Gastrocnemius medialis (tissue), 4 donors: Measurements from ENCODE around the gene CRTAC1. TPM values are rescaled to one million over a fixed set of nuclear protein-coding genes. Genes with fewer than 3 reads are reported as not detected.
"Not testable (repeated sequence)": the region's sequence is repeated elsewhere in the genome, so short reads cannot be mapped to it uniquely, and the experiment has no call there.

Experiments used
- ATAC-seq, 2 donors: fragments of 150-250 bp; one replicate each; pipeline ENCODE4 v1.9.1; 2016
- DNase-seq, 2 donors: peaks; one replicate each; pipeline ENCODE4 v3.0.0-alpha.2; 2019
- H3K27ac ChIP-seq, 4 donors: fragments of 200-600 bp; sonication (generic); 1 replicate in 1 of 4; 2 replicates in 3 of 4; pipeline ENCODE4 v1.5.1; 2016 to 2018; ENCODE audit warnings: mild to moderate bottlenecking in 2 of 4, moderate library complexity in 1 of 4
- H3K27me3 ChIP-seq, 3 donors: fragments of 200-600 bp; sonication (generic) in 2 of 3; 1 replicate in 1 of 3; 2 replicates in 2 of 3; pipeline versions ENCODE4 v1.5.1 to v1.6.0; 2016 to 2019; ENCODE audit warnings: mild to moderate bottlenecking in 1 of 3, moderate library complexity in 1 of 3
- H3K36me3 ChIP-seq, 2 donors: fragments of 200-600 bp; sonication (generic) in 1 of 2; one replicate each; pipeline ENCODE4 v1.5.1; 2017 to 2018
- H3K4me1 ChIP-seq, 2 donors: fragments of 200-600 bp; sonication (generic) in 1 of 2; one replicate each; pipeline ENCODE4 v1.5.1; 2016 to 2017; ENCODE audit warnings: mild to moderate bottlenecking in 2 of 2
- H3K4me3 ChIP-seq, 4 donors: fragments of 200-600 bp; sonication (generic) in 3 of 4; 1 replicate in 1 of 4; 2 replicates in 3 of 4; pipeline ENCODE4 v1.5.1; 2016 to 2019; ENCODE audit warnings: mild to moderate bottlenecking in 2 of 4
- H3K9me3 ChIP-seq, 3 donors: fragments of 200-600 bp; sonication (generic) in 2 of 3; 1 replicate in 1 of 3; 2 replicates in 2 of 3; pipeline ENCODE4 v1.5.1; 2016 to 2019
- CTCF ChIP-seq, 5 experiments: fragments of 450-650 bp in 3 of 5; fragments of 200-600 bp in 2 of 5; sonication (generic) in 2 of 5; IDR thresholded peaks in 4 of 5; conservative IDR thresholded peaks in 1 of 5; 1 replicate in 4 of 5; 2 replicates in 1 of 5; pipeline ENCODE4 v1.5.1; 2016 to 2019; ENCODE audit warnings: antibody characterized with exemption in 5 of 5, mild to moderate bottlenecking in 3 of 5, moderate library complexity in 3 of 5
- POLR2A ChIP-seq, 2 donors: fragments of 450-650 bp; IDR thresholded peaks; one replicate each; pipeline ENCODE4 v1.6.1; 2017; ENCODE audit warnings: antibody characterized with exemption in 2 of 2, mild to moderate bottlenecking in 2 of 2, moderate library complexity in 2 of 2
- in situ Hi-C, 4 donors: fragments of 200-750 bp; cut with MboI; loops; one replicate each; pipeline versions ENCODE4 v1.15.0 to v1.8.0; 2017; ENCODE audit warnings: low sequenced_read_pairs in 4 of 4
- intact Hi-C: fragments of 100-400 bp; cut with DNase I; formaldehyde crosslinking; loops from one replicate; pipeline ENCODE4 v1.15.1; 2023; ENCODE audit warnings: low total_unique reads
- total RNA-seq, 4 donors: library from RNA; depleted of rRNA; stranded (reverse); fragments of >200 nt; gene quantifications; one replicate each; pipeline versions ENCODE4 v1.1.0 to v1.2.3, GENCODE V29; 2016

Gene CRTAC1
- total RNA-seq, 4 donors from 2014 or later, result 0.16 to 3.9 (median 0.56) TPM; not detected in 1

- ATAC-seq (peak in 1 of 2 donors; percentile 15), DNase-seq (no peak)
- Histone ChIP-seq H3K27me3 (peaks cover 0 to 15% (median 2%) of the 10 kb centered on the region in 3 donors), H3K36me3 (no peaks in the 10 kb centered on the region), H3K9me3 (no peaks in the 10 kb centered on the region), H3K4me3 (peak overlapping the region; percentile 50 to 65 (median 56)), H3K27ac (no peak overlapping the region), H3K4me1 (peaks cover 14 to 18% of the 10 kb centered on the region in 2 donors)
- in situ Hi-C loops (no loop called here), intact Hi-C loops (no loop called here)
- TF ChIP-seq POLR2A (IDR thresholded peaks at IDR 0.05) (no peak), CTCF (IDR thresholded peaks at IDR 0.05 in 4 of 5, conservative IDR thresholded peaks at IDR 0.05 in 1 of 5) (no peak)
Observed at GRCh38 chr10:97849103-97849686, 181.2 kb downstream of the CRTAC1 start.

- intact Hi-C loops (no loop called here), in situ Hi-C loops (no loop called here)
- no peak overlapping the region for H3K27ac ChIP-seq
- no peak for ATAC-seq
- no peaks in the 10 kb centered on the region for H3K27me3 ChIP-seq
- TF ChIP-seq POLR2A (IDR thresholded peaks at IDR 0.05) (no peak), CTCF (IDR thresholded peaks at IDR 0.05 in 4 of 5, conservative IDR thresholded peaks at IDR 0.05 in 1 of 5) (no peak)
- H3K4me3 ChIP-seq, result no peak overlapping the region
- DNase-seq, result no peak
- peaks cover 10% of the 10 kb centered on the region in 2 donors for H3K4me1 ChIP-seq
- no peaks in the 10 kb centered on the region for H3K36me3 ChIP-seq
- H3K9me3 ChIP-seq, result no peaks in the 10 kb centered on the region
Observed at GRCh38 chr10:97844678-97845077, 185.7 kb downstream of the CRTAC1 start.

- H3K36me3 ChIP-seq, ATAC-seq, H3K27ac ChIP-seq, DNase-seq, H3K27me3 ChIP-seq, H3K4me3 ChIP-seq, intact Hi-C loops, H3K9me3 ChIP-seq, in situ Hi-C loops: not testable (repeated sequence)
- peaks cover 15 to 16% of the 10 kb centered on the region in 2 donors for H3K4me1 ChIP-seq
Observed at GRCh38 chr10:97843972-97844371, 186.4 kb downstream of the CRTAC1 start.

- Histone ChIP-seq H3K27ac (no peak overlapping the region), H3K4me1 (peaks cover 15 to 23% of the 10 kb centered on the region in 2 donors), H3K4me3 (no peak overlapping the region), H3K9me3 (no peaks in the 10 kb centered on the region), H3K27me3 (no peaks in the 10 kb centered on the region), H3K36me3 (no peaks in the 10 kb centered on the region)
- no peak for TF ChIP-seq POLR2A (IDR thresholded peaks at IDR 0.05)
- TF ChIP-seq CTCF (IDR thresholded peaks at IDR 0.05 in 4 of 5, conservative IDR thresholded peaks at IDR 0.05 in 1 of 5), result no peak
- DNase-seq (no peak), ATAC-seq (no peak)
- intact Hi-C loops, result no loop called here
- in situ Hi-C loops, result no loop called here
Observed at GRCh38 chr10:97843281-97843671, 187.1 kb downstream of the CRTAC1 start.

GRCh38 chr10:97842656-97843280, 187.7 kb downstream of the CRTAC1 start:
- ATAC-seq (no peak), DNase-seq (no peak)
- intact Hi-C loops (no loop called here), in situ Hi-C loops (no loop called here)
- Histone ChIP-seq H3K4me1 (peaks cover 15 to 25% of the 10 kb centered on the region in 2 donors), H3K27ac (no peak overlapping the region), H3K27me3 (no peaks in the 10 kb centered on the region), H3K4me3 (no peak overlapping the region), H3K36me3 (no peaks in the 10 kb centered on the region), H3K9me3 (no peaks in the 10 kb centered on the region)
- TF ChIP-seq POLR2A (IDR thresholded peaks at IDR 0.05), result no peak
- no peak for TF ChIP-seq CTCF (IDR thresholded peaks at IDR 0.05 in 4 of 5, conservative IDR thresholded peaks at IDR 0.05 in 1 of 5)

GRCh38 chr10:97842114-97842513, 188.3 kb downstream of the CRTAC1 start:
- H3K36me3 ChIP-seq, H3K4me3 ChIP-seq, in situ Hi-C loops, intact Hi-C loops, H3K27me3 ChIP-seq, ATAC-seq, DNase-seq, H3K27ac ChIP-seq, H3K9me3 ChIP-seq: not testable (repeated sequence)
- peaks cover 15 to 25% of the 10 kb centered on the region in 2 donors for H3K4me1 ChIP-seq

- peak overlapping the region in 3 of 4 donors; percentile 90 to 94 (median 93) for H3K27ac ChIP-seq
Observed at GRCh38 chr10:97841166-97841565, 189.3 kb downstream of the CRTAC1 start.

More at GRCh38 chr10:97841166-97841565, 189.3 kb downstream of the CRTAC1 start:
- peaks cover 15 to 25% of the 10 kb centered on the region in 2 donors for H3K4me1 ChIP-seq
- intact Hi-C loops, ATAC-seq, H3K4me3 ChIP-seq, H3K36me3 ChIP-seq, DNase-seq, H3K27me3 ChIP-seq, H3K9me3 ChIP-seq, in situ Hi-C loops: not testable (repeated sequence)
